PC-9 (cell line): ENCODE measurements around the gene REL. TPM values are rescaled to one million over a fixed set of nuclear protein-coding genes. Genes with fewer than 3 reads are reported as not detected.
A peak's percentile ranks its signal among the peaks of the same experiment; 100 is the strongest.

Experiments
- BruUV-seq: library from RNA; stranded (reverse); fragments of 400-500 nt; replicated peaks from 2 replicates; lab custom pipeline; 2021; lab: Mats Ljungman, UMichigan
- CTCF ChIA-PET: fragments of 300-600 bp; sonication (Branson Sonifier 250); formaldehyde crosslinking; loops from one replicate; lab custom pipeline; 2022; ENCODE audit warnings: antibody characterized with exemption; lab: Charles Lee
- POLR2A ChIA-PET: fragments of 300-600 bp; sonication (Branson Sonifier 250); formaldehyde crosslinking; loops from one replicate; lab custom pipeline; 2022; ENCODE audit warnings: antibody characterized with exemption; ENCODE audit not compliant: unreplicated experiment; lab: Charles Lee
- DNase-seq, 2 experiments: peaks; one replicate each; pipeline versions ENCODE4 v3.0.0 to v3.0.0-alpha.2; 2015 to 2022; ENCODE audit warnings: mixed read lengths in 1 of 2
- H2AFZ ChIP-seq: fragments of 200-600 bp; sonication (generic); 2 replicates; pipeline ENCODE4 v1.8.1; 2017; ENCODE audit warnings: antibody characterized with exemption
- H3F3A ChIP-seq: fragments of 200-600 bp; sonication (generic); 2 replicates; pipeline ENCODE4 v1.8.1; 2017; ENCODE audit warnings: antibody characterized with exemption, mild to moderate bottlenecking, low read depth; ENCODE audit not compliant: insufficient read depth
- H3K27ac ChIP-seq: fragments of 200-600 bp; sonication (generic); 2 replicates; pipeline ENCODE4 v1.6.1; 2016; ENCODE audit warnings: mixed run types
- H3K27me3 ChIP-seq: fragments of 200-600 bp; sonication (generic); 2 replicates; pipeline ENCODE4 v1.6.1; 2016; ENCODE audit warnings: low read depth, mixed run types; ENCODE audit not compliant: insufficient read depth
- H3K36me3 ChIP-seq: fragments of 200-600 bp; sonication (generic); 2 replicates; pipeline ENCODE4 v1.6.1; 2016; ENCODE audit warnings: low read depth, mixed run types
- H3K4me1 ChIP-seq: fragments of 200-600 bp; sonication (generic); replicated peaks from 2 replicates; pipeline ENCODE4 v1.6.1; 2016; ENCODE audit warnings: mixed run types; ENCODE audit not compliant: insufficient read depth
- H3K4me2 ChIP-seq: fragments of 200-600 bp; sonication (generic); 2 replicates; pipeline ENCODE4 v1.6.1; 2017; ENCODE audit warnings: mixed run types
- H3K4me3 ChIP-seq: fragments of 200-600 bp; sonication (generic); 2 replicates; pipeline ENCODE4 v1.6.1; 2016; ENCODE audit warnings: mixed run types
- H3K79me2 ChIP-seq: fragments of 200-600 bp; sonication (generic); 2 replicates; pipeline ENCODE4 v1.6.1; 2017; ENCODE audit warnings: low read depth, mixed run types
- H3K9me2 ChIP-seq: fragments of 200-600 bp; sonication (generic); 2 replicates; pipeline ENCODE4 v1.8.1; 2017; ENCODE audit warnings: mild to moderate bottlenecking; ENCODE audit not compliant: insufficient read depth
- H3K9me3 ChIP-seq: fragments of 200-600 bp; sonication (generic); 2 replicates; pipeline ENCODE4 v1.8.1; 2016; ENCODE audit warnings: low read depth; ENCODE audit not compliant: insufficient read depth
- H4K20me1 ChIP-seq: fragments of 200-600 bp; sonication (generic); 2 replicates; pipeline ENCODE4 v1.8.1; 2017; ENCODE audit not compliant: insufficient read depth
- CTCF ChIP-seq: fragments of 200-600 bp; sonication (generic); conservative IDR thresholded peaks from 2 replicates; pipeline ENCODE4 v1.6.1; 2017; ENCODE audit warnings: mixed run types, antibody characterized with exemption, mild to moderate bottlenecking, moderate library complexity
- EZH2 ChIP-seq: fragments of 200-600 bp; sonication (generic); IDR thresholded peaks from 2 replicates; pipeline ENCODE4 v1.8.0; 2017; ENCODE audit warnings: antibody characterized with exemption, low read depth
- intact Hi-C: fragments of 100-400 bp; cut with micrococcal nuclease; formaldehyde crosslinking; loops from one replicate; pipeline ENCODE4 v1.10.0; 2022; ENCODE audit not compliant: unreplicated experiment
- total RNA-seq: library from RNA; stranded (reverse); gene quantifications from 2 replicates; pipeline ENCODE4 v1.2.3, GENCODE V29; 2021

REL gene
- total RNA-seq, 1 experiment from 2014 or later, result 13.3 TPM

GRCh38 chr2:60961457-60961856 lies 80.1 kb downstream of the REL start:
- H3K4me3 ChIP-seq, result peak overlapping the region; percentile 16; the same call in 1 of the 2 replicates
- TF ChIP-seq CTCF, result no peak
- no peak for TF ChIP-seq EZH2
- H3K4me1 ChIP-seq, result peaks cover 78% of the 10 kb centered on the region
- no peak overlapping the region; the same call in 1 of the 2 replicates for H2AFZ ChIP-seq
- peak overlapping the region; percentile 60 for H3K4me2 ChIP-seq
- DNase-seq, result peak; percentile 28 to 97
- no peaks in the 10 kb centered on the region for H4K20me1 ChIP-seq
- 0 out of 2 replicates have a peak, but pooled peaks cover 2% of the 10 kb centered on the region for H3K36me3 ChIP-seq
- peaks cover 28% of the 10 kb centered on the region for H3F3A ChIP-seq
- no peaks in the 10 kb centered on the region for H3K9me3 ChIP-seq
- POLR2A ChIA-PET, result no interaction called here
- H3K79me2 ChIP-seq, result no peaks in the 10 kb centered on the region
- peak overlapping the region; percentile 83 for H3K27ac ChIP-seq
- BruUV-seq, result no TSS peak
- no peaks in the 10 kb centered on the region for H3K9me2 ChIP-seq
- H3K27me3 ChIP-seq, result no peaks in the 10 kb centered on the region
- CTCF ChIA-PET, result no interaction called here
- intact Hi-C loops, result no loop called here

- Histone ChIP-seq H3K27ac (no peak overlapping the region), H4K20me1 (no peaks in the 10 kb centered on the region), H3K4me2 (no peak overlapping the region), H3K9me3 (no peaks in the 10 kb centered on the region), H3K27me3 (no peaks in the 10 kb centered on the region), H3K36me3 (0 out of 2 replicates have a peak, but pooled peaks cover 2% of the 10 kb centered on the region), H2AFZ (no peak overlapping the region), H3K9me2 (no peaks in the 10 kb centered on the region), H3K4me1 (peaks cover 74% of the 10 kb centered on the region), H3F3A (peaks cover 28% of the 10 kb centered on the region), H3K79me2 (no peaks in the 10 kb centered on the region), H3K4me3 (no peak overlapping the region)
- no peak for TF ChIP-seq EZH2
- no peak for TF ChIP-seq CTCF
- DNase-seq, result no peak
- ChIA-PET POLR2A (no interaction called here), CTCF (no interaction called here)
- intact Hi-C loops, result no loop called here
- no TSS peak for BruUV-seq
These were observed 81.2 kb downstream of the REL start for GRCh38 chr2:60962528-60962927.

GRCh38 chr2:60963190-60963589 lies 81.8 kb downstream of the REL start:
- intact Hi-C loops, result no loop called here
- CTCF ChIA-PET, result no interaction called here

More at GRCh38 chr2:60963190-60963589, 81.8 kb downstream of the REL start:
- peaks cover 69% of the 10 kb centered on the region for H3K4me1 ChIP-seq
- H3F3A ChIP-seq, result peaks cover 26% of the 10 kb centered on the region
- no peak for TF ChIP-seq EZH2
- TF ChIP-seq CTCF, result no peak
- H3K27me3 ChIP-seq, result no peaks in the 10 kb centered on the region
- no peaks in the 10 kb centered on the region for H3K9me2 ChIP-seq
- no peak for DNase-seq
- H3K9me3 ChIP-seq, result no peaks in the 10 kb centered on the region
- no peaks in the 10 kb centered on the region for H4K20me1 ChIP-seq
- no peaks in the 10 kb centered on the region for H3K79me2 ChIP-seq
- H3K4me2 ChIP-seq, result no peak overlapping the region
- 0 out of 2 replicates have a peak, but pooled peaks cover 2% of the 10 kb centered on the region for H3K36me3 ChIP-seq
- POLR2A ChIA-PET, result no interaction called here
- H2AFZ ChIP-seq, result no peak overlapping the region
- no TSS peak for BruUV-seq
- no peak overlapping the region for H3K27ac ChIP-seq
- H3K4me3 ChIP-seq, result no peak overlapping the region
